Inferior parietal cortex (tissue), 1 donor: ENCODE data around the gene NUP93.
A peak's percentile ranks its signal among the peaks of the same experiment; 100 is the strongest.

ENCODE experiments used
- DNase-seq: peaks from one replicate; pipeline ENCODE4 v3.0.0-alpha.2; 2016; ENCODE audit errors: extremely low spot score

NUP93 gene

GRCh38 chr16:56729735-56730662 is at the start of gene NUP93:
Gene NUP93, plus strand, starts transcription at chr16:56730129. Its CDS starts 18,119 bp downstream, at chr16:56748248.
- DNase-seq, result peak; percentile 94

- peak; percentile 83 for DNase-seq
Measured at GRCh38 chr16:56681939-56682702, 47.8 kb upstream of the NUP93 start, which contains the start of gene MT1X. Gene MT1X, plus strand, starts transcription at chr16:56682470. Its CDS starts 71 bp downstream, at chr16:56682541.

- no peak for DNase-seq
Measured at GRCh38 chr16:56682703-56683397, 47.1 kb upstream of the NUP93 start.

GRCh38 chr16:56683424-56684172 is 46.3 kb upstream of the NUP93 start:
- DNase-seq, result no peak

GRCh38 chr16:56684256-56684925 is 45.5 kb upstream of the NUP93 start:
- no peak for DNase-seq

- DNase-seq, result no peak
Measured at GRCh38 chr16:56684926-56685590, 44.9 kb upstream of the NUP93 start.

- no peak for DNase-seq
Measured at GRCh38 chr16:56686758-56687157, 43.2 kb upstream of the NUP93 start.

GRCh38 chr16:56688762-56689161 is 41.2 kb upstream of the NUP93 start:
- no peak for DNase-seq

GRCh38 chr16:56689171-56689570 is 40.8 kb upstream of the NUP93 start:
- DNase-seq, result no peak

GRCh38 chr16:56690420-56691122 is 39.4 kb upstream of the NUP93 start:
- no peak for DNase-seq

GRCh38 chr16:56691885-56692284 is 38.0 kb upstream of the NUP93 start:
- no peak for DNase-seq

- DNase-seq, result no peak
Measured at GRCh38 chr16:56695246-56695645, 34.7 kb upstream of the NUP93 start.

GRCh38 chr16:56697456-56698155 is 32.3 kb upstream of the NUP93 start:
- DNase-seq, result no peak

GRCh38 chr16:56700195-56700594 is 29.7 kb upstream of the NUP93 start:
- DNase-seq, result no peak

- no peak for DNase-seq
Measured at GRCh38 chr16:56700631-56701030, 29.3 kb upstream of the NUP93 start.

GRCh38 chr16:56701534-56701933 is 28.4 kb upstream of the NUP93 start:
- no peak for DNase-seq

GRCh38 chr16:56702836-56703235 is 27.1 kb upstream of the NUP93 start:
- DNase-seq, result no peak

GRCh38 chr16:56708525-56709442 is 21.1 kb upstream of the NUP93 start:
- no peak for DNase-seq
